NT2/D1 (cell line): ENCODE data around the gene SLC6A11.

Experiments
- DNase-seq: peaks from one replicate; pipeline ENCODE4 v3.0.0-alpha.2; 2011; ENCODE audit warnings: low read depth, low spot score
- H3K27me3 ChIP-seq: 2 replicates; pipeline ENCODE4 v1.6.0; 2011; ENCODE audit warnings: mild to moderate bottlenecking; ENCODE audit not compliant: insufficient read length, insufficient read depth
- H3K36me3 ChIP-seq: 2 replicates; pipeline ENCODE4 v1.6.1; 2011; ENCODE audit warnings: mild to moderate bottlenecking, low read length, mixed read lengths; ENCODE audit not compliant: insufficient read depth, insufficient read length
- H3K4me1 ChIP-seq: 2 replicates; pipeline ENCODE4 v1.5.1; 2011; ENCODE audit not compliant: insufficient read depth, insufficient read length
- H3K4me3 ChIP-seq: 2 replicates; pipeline ENCODE4 v1.5.1; 2011; ENCODE audit warnings: low read depth; ENCODE audit not compliant: insufficient read length
- H3K9ac ChIP-seq: 2 replicates; pipeline ENCODE4 v1.6.0; 2011; ENCODE audit warnings: low read depth; ENCODE audit not compliant: insufficient read length
- H3K9me3 ChIP-seq: 2 replicates; pipeline ENCODE4 v1.5.1; 2011; ENCODE audit warnings: mild to moderate bottlenecking, low read length; ENCODE audit not compliant: insufficient read depth
- SUZ12 ChIP-seq: IDR thresholded peaks from 2 replicates; pipeline ENCODE4 v1.6.1; 2011; ENCODE audit not compliant: insufficient read length, insufficient read depth; ENCODE audit errors: extremely low read depth
- YY1 ChIP-seq: IDR thresholded peaks from 2 replicates; pipeline ENCODE4 v1.6.1; 2011; ENCODE audit not compliant: insufficient read length, insufficient read depth
- ZNF274 ChIP-seq: IDR thresholded peaks from 2 replicates; pipeline ENCODE4 v1.6.1; 2011; ENCODE audit warnings: mild to moderate bottlenecking, low read depth, low read length

The SLC6A11 gene

DNA sequence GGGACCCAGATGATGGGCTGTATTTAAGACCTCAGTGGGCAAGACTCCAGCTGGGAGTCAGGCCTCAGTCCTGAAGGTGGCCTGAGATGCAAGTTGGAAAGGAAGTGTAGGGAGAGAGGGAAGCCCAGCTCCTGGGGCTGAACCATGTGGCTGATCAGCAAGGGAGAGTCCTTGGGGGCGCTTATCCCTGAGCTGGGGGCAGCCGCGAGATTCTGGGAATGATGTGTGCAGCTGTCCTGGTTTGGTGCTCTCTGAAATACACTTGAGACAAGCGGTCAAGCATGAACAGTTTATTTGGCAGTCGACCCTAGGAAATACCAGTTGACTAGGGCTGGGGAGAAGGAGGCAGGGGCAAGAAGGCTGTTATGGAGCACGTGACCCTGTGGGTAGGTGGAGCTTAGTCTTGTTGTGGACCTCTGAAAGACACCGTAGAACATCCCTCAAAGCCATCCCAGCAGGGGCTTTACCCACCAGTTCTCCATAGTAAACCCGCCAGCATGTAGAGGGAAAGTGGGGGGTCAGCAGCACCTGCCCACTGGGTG is 41.8 kb upstream of the SLC6A11 start:
- H3K9me3 ChIP-seq: no peaks in the 10 kb centered on the region; the same call in 1 of the 2 replicates
- H3K4me1 ChIP-seq: no peaks in the 10 kb centered on the region
- no peak for TF ChIP-seq ZNF274
- TF ChIP-seq SUZ12: no peak
- no peak for TF ChIP-seq YY1
- no peak overlapping the region for H3K4me3 ChIP-seq
- H3K9ac ChIP-seq: no peak overlapping the region
- H3K36me3 ChIP-seq: no peaks in the 10 kb centered on the region
- no peak for DNase-seq
- H3K27me3 ChIP-seq: peaks cover 8% of the 10 kb centered on the region

DNA sequence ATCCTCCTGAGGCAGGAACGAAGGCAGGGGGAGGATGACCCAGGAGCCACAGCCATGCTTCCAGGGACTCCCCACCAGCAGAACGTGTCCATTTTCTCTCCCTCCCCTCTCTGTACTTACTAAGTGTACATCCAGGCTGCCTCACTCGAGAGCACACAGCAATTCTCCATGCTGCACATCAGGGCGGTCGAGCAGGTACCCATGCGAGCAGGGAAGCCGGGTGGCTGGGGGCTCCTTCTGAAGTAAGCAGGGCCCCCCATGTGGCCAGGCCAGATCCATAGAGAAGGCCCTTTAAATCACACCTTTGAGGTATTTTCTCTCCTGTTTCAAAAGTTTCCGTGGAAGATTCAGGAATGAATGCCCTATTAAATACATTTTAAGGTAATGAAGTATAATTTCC is 41.2 kb upstream of the SLC6A11 start:
- H3K4me3 ChIP-seq: no peak overlapping the region
- H3K27me3 ChIP-seq: peaks cover 8% of the 10 kb centered on the region
- TF ChIP-seq ZNF274 (no peak), YY1 (no peak), SUZ12 (no peak)
- no peaks in the 10 kb centered on the region for H3K36me3 ChIP-seq
- H3K9ac ChIP-seq: no peak overlapping the region
- no peaks in the 10 kb centered on the region for H3K9me3 ChIP-seq
- no peaks in the 10 kb centered on the region for H3K4me1 ChIP-seq
- no peak for DNase-seq

DNA sequence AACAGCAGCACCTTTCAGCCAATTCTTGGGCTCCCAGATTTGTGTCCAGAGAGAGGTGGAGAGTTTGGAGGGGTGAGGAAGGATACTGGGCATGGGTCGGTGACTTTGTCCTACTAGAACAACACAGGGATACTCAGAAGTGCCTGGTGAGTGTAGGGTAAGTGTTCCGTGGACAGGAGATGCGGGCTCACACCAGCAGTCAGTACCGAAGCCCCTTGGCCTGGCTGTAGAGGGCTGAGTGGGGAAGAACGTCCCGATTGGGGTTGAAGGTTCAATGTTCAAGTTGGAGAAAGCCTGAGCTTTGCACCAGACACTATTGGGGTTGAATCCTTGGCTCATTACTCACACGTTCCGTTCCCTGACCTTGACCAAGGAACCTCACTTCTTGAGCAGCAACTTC is 40.8 kb upstream of the SLC6A11 start:
- no peak for TF ChIP-seq YY1
- no peak for TF ChIP-seq SUZ12
- TF ChIP-seq ZNF274: no peak
- Histone ChIP-seq H3K4me3 (no peak overlapping the region), H3K36me3 (no peaks in the 10 kb centered on the region), H3K9me3 (no peaks in the 10 kb centered on the region), H3K27me3 (peaks cover 8% of the 10 kb centered on the region), H3K4me1 (no peaks in the 10 kb centered on the region), H3K9ac (no peak overlapping the region)
- DNase-seq: no peak

DNA sequence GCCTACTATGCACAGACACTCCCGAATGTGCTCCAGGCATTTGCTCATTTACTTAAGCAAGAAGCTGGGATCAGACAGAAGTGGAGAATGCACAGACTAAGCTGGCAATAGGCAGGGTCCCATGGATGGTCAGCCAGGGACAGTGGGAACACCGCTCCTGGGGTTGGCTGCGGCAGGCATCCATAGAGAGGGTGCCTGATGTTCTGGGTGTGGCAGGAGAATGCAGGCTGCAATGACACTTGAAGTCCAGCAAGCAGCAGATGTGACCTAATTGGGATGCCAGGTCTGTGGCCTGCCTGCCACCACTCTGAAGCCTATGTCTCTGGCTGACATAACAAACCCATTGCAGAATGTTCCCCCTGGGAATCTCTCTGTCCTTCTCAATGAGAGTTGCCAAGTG is 40.2 kb upstream of the SLC6A11 start:
- H3K36me3 ChIP-seq: no peaks in the 10 kb centered on the region
- H3K27me3 ChIP-seq: peaks cover 8% of the 10 kb centered on the region
- DNase-seq: no peak
- no peaks in the 10 kb centered on the region for H3K9me3 ChIP-seq
- no peak overlapping the region for H3K4me3 ChIP-seq
- TF ChIP-seq SUZ12: no peak
- no peak for TF ChIP-seq ZNF274
- TF ChIP-seq YY1: no peak
- H3K4me1 ChIP-seq: no peaks in the 10 kb centered on the region
- H3K9ac ChIP-seq: no peak overlapping the region

DNA sequence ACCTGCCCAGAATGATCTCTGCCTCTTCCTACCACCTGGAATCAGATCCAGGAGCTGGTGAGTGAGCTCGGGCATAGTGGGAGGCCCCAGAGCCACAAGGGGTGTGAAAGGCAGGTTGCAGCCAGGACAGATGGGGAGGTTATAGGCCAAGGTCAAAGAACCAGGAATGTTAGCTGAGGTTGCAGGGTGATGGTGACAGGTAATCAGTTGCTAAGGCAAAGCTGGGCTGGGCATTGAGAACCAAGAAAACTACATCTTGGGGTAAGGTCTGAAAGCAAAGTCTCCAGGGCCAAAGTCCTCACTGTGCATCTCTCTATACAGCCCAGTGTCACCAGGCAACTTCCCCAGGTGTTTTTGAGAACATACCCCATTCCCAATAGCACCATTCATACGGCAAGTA is 38.4 kb upstream of the SLC6A11 start:
- TF ChIP-seq SUZ12 (no peak), ZNF274 (no peak), YY1 (no peak)
- H3K4me1 ChIP-seq: no peaks in the 10 kb centered on the region
- H3K9ac ChIP-seq: no peak overlapping the region
- DNase-seq: no peak
- no peaks in the 10 kb centered on the region for H3K36me3 ChIP-seq
- peaks cover 8% of the 10 kb centered on the region for H3K27me3 ChIP-seq
- no peak overlapping the region for H3K4me3 ChIP-seq
- H3K9me3 ChIP-seq: no peaks in the 10 kb centered on the region

- Histone ChIP-seq H3K27me3 (peaks cover 8% of the 10 kb centered on the region), H3K4me1 (no peaks in the 10 kb centered on the region)
These were observed 37.3 kb upstream of the SLC6A11 start for GRCh38 chr3:10778492-10779292.

DNA sequence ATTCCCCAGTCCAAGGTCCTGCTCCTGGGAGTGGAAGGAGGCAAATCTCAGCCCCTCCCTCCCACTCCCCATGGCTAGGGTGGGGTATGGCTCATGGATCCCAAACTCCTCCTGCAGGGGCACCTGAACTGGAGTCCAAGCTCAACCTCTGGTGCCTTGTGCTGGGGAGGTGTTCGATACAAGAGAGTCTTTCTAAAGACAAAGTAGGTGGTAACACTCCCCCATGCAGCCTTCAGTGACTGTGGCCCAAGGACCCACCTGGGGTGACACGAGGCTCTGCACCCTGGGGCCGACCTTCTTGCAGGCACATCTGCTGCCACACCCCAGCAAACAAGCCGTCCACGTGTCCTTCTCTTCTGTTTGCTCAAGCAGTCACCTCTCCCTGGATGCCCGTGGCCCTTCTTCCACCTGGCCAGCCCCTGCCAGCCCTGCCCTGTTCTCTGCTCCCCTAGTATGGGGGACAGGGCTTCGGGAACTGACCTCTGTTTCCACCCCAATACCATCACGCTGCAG is 36.7 kb upstream of the SLC6A11 start:
- no peak for TF ChIP-seq SUZ12
- TF ChIP-seq YY1: no peak
- TF ChIP-seq ZNF274: no peak
- H3K36me3 ChIP-seq: no peaks in the 10 kb centered on the region
- no peaks in the 10 kb centered on the region for H3K4me1 ChIP-seq
- H3K4me3 ChIP-seq: no peak overlapping the region
- H3K27me3 ChIP-seq: peaks cover 8% of the 10 kb centered on the region
- H3K9ac ChIP-seq: no peak overlapping the region
- no peaks in the 10 kb centered on the region for H3K9me3 ChIP-seq
- DNase-seq: no peak

More at GRCh38 chr3:10778492-10779292, 37.3 kb upstream of the SLC6A11 start:
- Histone ChIP-seq H3K4me3 (no peak overlapping the region), H3K36me3 (no peaks in the 10 kb centered on the region), H3K9me3 (no peaks in the 10 kb centered on the region), H3K9ac (no peak overlapping the region)
- TF ChIP-seq YY1 (no peak), ZNF274 (no peak), SUZ12 (no peak)
- DNase-seq: no peak
